BE2C (cell line): ENCODE measurements around the gene NUAK2.

Source experiments
- DNase-seq: peaks from one replicate; pipeline ENCODE4 v3.0.0-alpha.2; 2020
- H3K27me3 ChIP-seq: fragments of 250-450 bp; sonication (Bioruptor Pico); 2 replicates; pipeline ENCODE4 v1.5.1; 2020; ENCODE audit warnings: mild to moderate bottlenecking
- H3K36me3 ChIP-seq: fragments of 250-450 bp; sonication (Bioruptor Pico); 2 replicates; pipeline ENCODE4 v1.5.1; 2020; ENCODE audit warnings: mild to moderate bottlenecking
- H3K4me1 ChIP-seq: fragments of 250-450 bp; sonication (Bioruptor Pico); 2 replicates; pipeline ENCODE4 v1.5.1; 2020
- H3K4me3 ChIP-seq: 2 replicates; pipeline ENCODE4 v1.5.1; 2011; ENCODE audit warnings: low read depth, low read length
- H3K9me3 ChIP-seq: fragments of 250-450 bp; sonication (Bioruptor Pico); 2 replicates; pipeline ENCODE4 v1.5.1; 2020
- CTCF ChIP-seq: IDR thresholded peaks from 2 replicates; pipeline ENCODE4 v1.5.1; 2012; ENCODE audit warnings: mild to moderate bottlenecking, low read depth, low read length

Gene NUAK2

DNA sequence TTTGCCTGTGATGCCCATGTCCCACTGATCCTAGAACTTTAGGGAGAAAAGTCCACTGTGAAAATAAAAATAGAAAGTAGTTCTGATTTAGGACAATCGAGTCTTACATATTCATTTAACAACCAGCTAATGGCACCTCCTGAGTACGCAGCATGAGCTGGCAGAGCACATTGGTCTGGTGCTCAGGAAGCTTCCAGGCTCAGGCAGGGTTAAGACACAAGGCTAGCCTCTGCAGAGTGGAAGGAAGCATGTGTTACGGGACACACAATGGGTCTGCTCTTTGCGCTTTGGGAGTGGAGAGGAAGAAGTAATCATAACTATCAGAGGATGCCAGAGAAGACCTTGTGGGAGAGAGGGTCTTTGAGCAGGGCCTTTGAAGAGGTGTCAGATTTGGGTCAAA lies 39.3 kb upstream of the NUAK2 start:
- Histone ChIP-seq H3K4me1 (peaks cover 9% of the 10 kb centered on the region), H3K4me3 (no peak overlapping the region), H3K36me3 (no peaks in the 10 kb centered on the region), H3K9me3 (no peaks in the 10 kb centered on the region), H3K27me3 (no peaks in the 10 kb centered on the region)
- TF ChIP-seq CTCF: no peak
- DNase-seq: no peak

GRCh38 chr1:205359771-205360565 lies 38.4 kb upstream of the NUAK2 start:
- DNase-seq: no peak
- H3K9me3 ChIP-seq: no peaks in the 10 kb centered on the region
- no peak for TF ChIP-seq CTCF
- H3K36me3 ChIP-seq: no peaks in the 10 kb centered on the region
- H3K27me3 ChIP-seq: no peaks in the 10 kb centered on the region
- no peak overlapping the region for H3K4me3 ChIP-seq
- H3K4me1 ChIP-seq: peaks cover 9% of the 10 kb centered on the region

DNA sequence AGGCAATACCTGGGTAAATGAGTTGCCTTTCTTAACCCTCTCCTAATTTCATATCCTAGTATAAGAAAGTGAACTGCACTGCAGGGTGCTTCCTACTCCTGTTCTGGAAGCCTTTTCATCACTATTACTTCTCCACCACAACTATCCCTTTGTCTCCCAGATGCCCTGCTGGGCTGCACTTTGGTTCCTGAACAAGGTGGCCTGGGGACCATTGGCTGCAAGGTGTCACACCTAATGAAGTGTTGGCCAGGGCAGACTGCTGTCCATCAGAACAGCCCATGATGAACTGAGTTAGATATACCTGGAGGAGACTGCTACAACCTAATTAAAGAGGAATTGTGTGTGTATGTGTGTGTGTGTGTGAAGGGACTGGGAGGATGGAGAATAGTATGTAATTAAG lies 37.0 kb upstream of the NUAK2 start:
- no peak overlapping the region for H3K4me3 ChIP-seq
- H3K4me1 ChIP-seq: peaks cover 9% of the 10 kb centered on the region
- no peaks in the 10 kb centered on the region for H3K9me3 ChIP-seq
- no peak for TF ChIP-seq CTCF
- DNase-seq: no peak
- no peaks in the 10 kb centered on the region for H3K27me3 ChIP-seq
- H3K36me3 ChIP-seq: no peaks in the 10 kb centered on the region

DNA sequence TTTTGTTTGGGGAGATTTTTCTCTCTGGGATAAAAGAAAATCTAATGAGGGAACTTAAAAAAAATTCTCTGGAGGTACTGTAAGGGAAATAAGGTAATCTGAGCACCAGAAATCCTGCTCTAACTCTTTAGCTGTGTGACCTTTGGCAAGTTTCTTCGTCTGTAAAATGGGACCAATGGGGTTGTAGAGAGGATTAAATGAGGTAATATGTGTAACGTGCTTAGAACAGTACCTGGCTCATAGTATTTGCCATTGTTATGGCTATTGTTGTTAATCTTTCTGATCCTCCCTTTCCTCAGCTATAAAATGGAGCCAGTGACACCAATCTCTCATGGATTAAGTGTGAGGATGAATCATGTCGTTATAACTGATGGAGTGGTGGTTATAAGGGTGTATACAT lies 36.0 kb upstream of the NUAK2 start:
- Histone ChIP-seq H3K36me3 (no peaks in the 10 kb centered on the region), H3K4me3 (no peak overlapping the region), H3K27me3 (no peaks in the 10 kb centered on the region), H3K4me1 (peaks cover 14% of the 10 kb centered on the region), H3K9me3 (no peaks in the 10 kb centered on the region)
- no peak for TF ChIP-seq CTCF
- DNase-seq: no peak

- Histone ChIP-seq H3K27me3 (no peaks in the 10 kb centered on the region), H3K36me3 (no peaks in the 10 kb centered on the region), H3K4me3 (no peak within 1 kb of the TSS), H3K9me3 (no peaks in the 10 kb centered on the region), H3K4me1 (peaks cover 19% of the 10 kb centered on the region)
- no peak for TF ChIP-seq CTCF
- no peak for DNase-seq
Observed at GRCh38 chr1:205356440-205357139, 35.0 kb upstream of the NUAK2 start, which contains the start of gene KLHDC8A. KLHDC8A (minus strand) TSS chr1:205356922; CDS start chr1:205343604, 13,318 bp downstream.

- peaks cover 27% of the 10 kb centered on the region for H3K4me1 ChIP-seq
- H3K4me3 ChIP-seq: no peak overlapping the region
- H3K36me3 ChIP-seq: no peaks in the 10 kb centered on the region
- no peak for TF ChIP-seq CTCF
- H3K9me3 ChIP-seq: no peaks in the 10 kb centered on the region
- no peak for DNase-seq
- no peaks in the 10 kb centered on the region for H3K27me3 ChIP-seq
Observed at GRCh38 chr1:205355075-205355453, 33.5 kb upstream of the NUAK2 start.
